ENCODE measurements around the gene TRABD2A. TPM values are rescaled to one million over a fixed set of nuclear protein-coding genes. Genes with fewer than 3 reads are reported as not detected.

Gene TRABD2A
- total and polyA plus RNA-seq, 8 donors = 0.29 to 109 (median 0.58) TPM; not detected in 1

DNA sequence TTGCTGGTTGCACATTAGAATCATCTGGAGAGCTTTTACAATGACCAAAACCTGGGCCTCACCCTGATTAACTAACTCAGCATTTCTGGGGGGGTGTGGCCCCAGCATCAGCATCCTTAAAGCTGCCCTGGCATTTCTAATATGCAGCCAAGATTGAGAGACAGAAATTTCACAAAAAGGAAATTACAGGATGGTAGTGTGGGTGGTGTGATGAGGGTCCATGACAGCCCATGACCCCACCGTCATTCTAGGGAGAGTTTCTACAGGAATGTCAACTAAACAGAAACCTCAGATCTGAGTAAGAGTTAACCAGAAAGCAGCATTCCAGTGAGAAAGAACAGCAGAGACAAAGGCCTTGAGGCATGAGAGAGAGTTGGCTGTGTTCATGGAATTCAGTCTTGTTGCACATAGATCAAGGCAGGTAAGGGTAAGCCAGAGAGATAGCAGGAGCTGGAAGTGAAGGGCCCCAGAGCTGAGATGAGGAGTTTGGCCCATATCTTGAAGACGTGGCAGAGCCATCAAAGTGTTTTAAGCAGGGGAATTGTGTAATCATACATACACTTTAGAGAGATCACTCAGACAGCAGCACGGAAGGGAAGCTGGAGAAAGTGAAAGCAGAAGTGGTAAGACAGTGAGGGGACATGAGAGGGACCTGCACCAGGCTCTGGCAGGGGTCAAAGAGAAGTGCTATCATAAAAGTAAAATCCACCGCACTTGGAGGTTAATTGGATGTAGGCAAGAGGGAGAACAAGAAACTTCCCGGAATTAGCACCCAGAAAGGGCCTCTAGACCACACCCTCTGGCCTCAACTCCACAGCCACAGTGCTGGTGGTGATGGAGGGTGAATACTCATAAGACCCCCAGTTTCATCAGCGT lies 7.8 kb upstream of the TRABD2A start:
- H3K4me3 ChIP-seq = peak overlapping the region; percentile 8 to 22 (median 16)
- H3K36me3 ChIP-seq = no peaks in the 10 kb centered on the region
- H3K9me3 ChIP-seq = no peaks in the 10 kb centered on the region
- H3K27ac ChIP-seq = peak overlapping the region in 4 of 5 donors; percentile 52 to 73 (median 62)
- peaks cover 0 to 6% (median 0%) of the 10 kb centered on the region in 3 donors for H3K27me3 ChIP-seq
- DNase-seq = peak in 1 of 2 donors; percentile 78
- 22 to 38% (median 31%) methylated on average over 6 of the region's 6 CpGs for WGBS, 5 donors
- intact Hi-C loops (cut with DNase I; ENCODE audit: low total_unique reads) = no loop called here
- peaks cover 4 to 14% (median 9%) of the 10 kb centered on the region in 4 donors for H3K4me1 ChIP-seq
- no peak for TF ChIP-seq POLR2AphosphoS5 (IDR thresholded peaks at IDR 0.05)
- TF ChIP-seq, protein P1, sequence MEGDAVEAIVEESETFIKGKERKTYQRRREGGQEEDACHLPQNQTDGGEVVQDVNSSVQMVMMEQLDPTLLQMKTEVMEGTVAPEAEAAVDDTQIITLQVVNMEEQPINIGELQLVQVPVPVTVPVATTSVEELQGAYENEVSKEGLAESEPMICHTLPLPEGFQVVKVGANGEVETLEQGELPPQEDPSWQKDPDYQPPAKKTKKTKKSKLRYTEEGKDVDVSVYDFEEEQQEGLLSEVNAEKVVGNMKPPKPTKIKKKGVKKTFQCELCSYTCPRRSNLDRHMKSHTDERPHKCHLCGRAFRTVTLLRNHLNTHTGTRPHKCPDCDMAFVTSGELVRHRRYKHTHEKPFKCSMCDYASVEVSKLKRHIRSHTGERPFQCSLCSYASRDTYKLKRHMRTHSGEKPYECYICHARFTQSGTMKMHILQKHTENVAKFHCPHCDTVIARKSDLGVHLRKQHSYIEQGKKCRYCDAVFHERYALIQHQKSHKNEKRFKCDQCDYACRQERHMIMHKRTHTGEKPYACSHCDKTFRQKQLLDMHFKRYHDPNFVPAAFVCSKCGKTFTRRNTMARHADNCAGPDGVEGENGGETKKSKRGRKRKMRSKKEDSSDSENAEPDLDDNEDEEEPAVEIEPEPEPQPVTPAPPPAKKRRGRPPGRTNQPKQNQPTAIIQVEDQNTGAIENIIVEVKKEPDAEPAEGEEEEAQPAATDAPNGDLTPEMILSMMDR (IDR thresholded peaks at IDR 0.05) = no peak
- no peak for TF ChIP-seq EP300 (IDR thresholded peaks at IDR 0.05)
- TF ChIP-seq POLR2A (IDR thresholded peaks at IDR 0.05) = no peak

DNA sequence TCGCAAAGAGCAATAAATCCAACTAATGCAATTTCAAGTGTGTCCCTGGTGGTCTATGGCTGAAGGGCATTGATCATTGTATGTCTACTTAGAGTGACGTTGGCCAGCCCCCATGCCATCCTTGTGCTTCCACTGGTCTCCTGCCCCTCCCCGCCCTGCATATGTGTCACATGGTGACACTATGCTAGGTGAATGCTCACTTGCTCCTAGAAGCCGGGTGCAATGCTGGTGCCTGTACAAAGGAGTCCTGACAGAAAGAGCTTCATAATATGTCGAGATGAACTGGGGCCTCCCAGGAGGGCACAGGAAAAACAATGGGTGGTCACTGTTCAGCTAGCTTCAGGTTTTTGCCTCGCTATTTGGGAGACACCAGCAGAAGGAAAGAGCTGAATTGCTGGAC lies 5.9 kb upstream of the TRABD2A start:
- Histone ChIP-seq H3K4me3 (no peak overlapping the region), H3K9me3 (no peaks in the 10 kb centered on the region), H3K4me1 (peaks cover 4 to 22% (median 13%) of the 10 kb centered on the region in 4 donors), H3K27me3 (peaks cover 0 to 15% (median 0%) of the 10 kb centered on the region in 3 donors), H3K36me3 (no peaks in the 10 kb centered on the region), H3K27ac (no peak overlapping the region)
- TF ChIP-seq POLR2A (IDR thresholded peaks at IDR 0.05) (no peak), POLR2AphosphoS5 (IDR thresholded peaks at IDR 0.05) (no peak)
- TF ChIP-seq, protein P1 (IDR thresholded peaks at IDR 0.05) = no peak
- 93 to 98% (median 95%) methylated on average over 6 of the region's 6 CpGs for WGBS, 5 donors
- intact Hi-C loops (cut with DNase I; ENCODE audit: low total_unique reads) = no loop called here
- DNase-seq = no peak

DNA sequence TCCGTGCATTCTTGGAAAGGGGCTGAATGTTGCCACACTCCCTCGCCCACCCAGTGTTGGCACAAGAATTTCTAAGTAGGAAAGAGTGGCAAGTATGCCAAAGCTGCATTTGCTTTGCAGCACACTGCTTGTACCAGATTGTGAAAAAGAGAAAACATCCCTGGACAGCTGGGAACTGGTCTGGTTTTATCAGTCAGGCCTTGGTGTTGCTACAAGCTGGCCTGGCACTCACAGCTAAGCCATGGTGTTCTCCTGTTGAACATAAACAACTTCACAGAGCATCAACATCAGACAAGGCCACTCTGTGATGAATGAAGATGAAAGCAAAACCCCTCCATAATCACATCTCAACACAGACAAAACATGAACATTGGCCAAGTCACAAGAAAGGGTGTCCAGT lies 4.2 kb upstream of the TRABD2A start:
- intact Hi-C loops (cut with DNase I; ENCODE audit: low total_unique reads) = no loop called here
- TF ChIP-seq EP300 (IDR thresholded peaks at IDR 0.05) (no peak), POLR2AphosphoS5 (IDR thresholded peaks at IDR 0.05) (no peak)
- TF ChIP-seq, protein P1 (IDR thresholded peaks at IDR 0.05) = no peak
- DNase-seq = no peak
- H3K27me3 ChIP-seq = peaks cover 0 to 31% (median 12%) of the 10 kb centered on the region in 3 donors
- 86 to 92% (median 88%) methylated on average over 2 of the region's 2 CpGs for WGBS, 5 donors
- peaks cover 19 to 39% (median 30%) of the 10 kb centered on the region in 4 donors for H3K4me1 ChIP-seq
- H3K4me3 ChIP-seq = no peak overlapping the region
- H3K9me3 ChIP-seq = no peaks in the 10 kb centered on the region
- H3K27ac ChIP-seq = no peak overlapping the region
- no peaks in the 10 kb centered on the region for H3K36me3 ChIP-seq

DNA sequence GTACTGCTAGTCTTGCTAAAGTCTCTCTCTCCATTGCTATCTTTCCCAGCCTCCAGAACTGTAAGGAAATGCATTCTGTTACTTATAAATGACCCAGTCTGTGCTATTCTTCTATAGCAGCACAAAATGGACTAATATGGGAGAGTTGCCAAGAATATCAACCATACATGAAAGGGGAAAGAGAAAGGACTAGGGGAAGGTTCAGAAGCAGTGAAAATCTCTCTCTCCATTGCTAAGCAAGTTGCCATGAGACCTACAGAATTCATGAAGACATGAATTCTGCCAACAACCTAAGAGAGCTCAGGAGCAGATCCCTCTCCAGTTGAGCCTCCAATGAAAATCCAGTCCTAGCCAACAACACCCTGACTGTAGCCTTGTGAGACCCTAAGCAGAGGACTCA lies 3.6 kb upstream of the TRABD2A start:
- H3K4me1 ChIP-seq = peaks cover 24 to 46% (median 36%) of the 10 kb centered on the region in 4 donors
- H3K27ac ChIP-seq = no peak overlapping the region
- no peak overlapping the region for H3K4me3 ChIP-seq
- peak in 1 of 2 donors; percentile 35 for DNase-seq
- peaks cover 0 to 38% (median 17%) of the 10 kb centered on the region in 3 donors for H3K27me3 ChIP-seq
- H3K9me3 ChIP-seq = no peaks in the 10 kb centered on the region
- H3K36me3 ChIP-seq = no peaks in the 10 kb centered on the region
- intact Hi-C loops (cut with DNase I; ENCODE audit: low total_unique reads) = no loop called here
- TF ChIP-seq EP300 (IDR thresholded peaks at IDR 0.05) (no peak), POLR2AphosphoS5 (IDR thresholded peaks at IDR 0.05) (no peak), POLR2A (IDR thresholded peaks at IDR 0.05) (no peak)
- TF ChIP-seq, protein P1 (IDR thresholded peaks at IDR 0.05) = no peak

Measured in stomach (tissue), 9 donors.